Measurements from ENCODE around the gene KMT2E.

Gene KMT2E

GRCh38 chr7:105131890-105132289, 117.9 kb downstream of the KMT2E start:
- no peak for DNase-seq (ENCODE audit: low spot score)

- no peak for DNase-seq (ENCODE audit: low spot score)
Observed at GRCh38 chr7:105132335-105132734, 118.3 kb downstream of the KMT2E start.

GRCh38 chr7:105132835-105133234, 118.8 kb downstream of the KMT2E start:
- DNase-seq (ENCODE audit: low spot score): no peak

GRCh38 chr7:105133358-105133757, 119.4 kb downstream of the KMT2E start:
- no peak for DNase-seq (ENCODE audit: low spot score)

GRCh38 chr7:105133986-105134655, 120.1 kb downstream of the KMT2E start:
- no peak for DNase-seq (ENCODE audit: low spot score)

GRCh38 chr7:105136221-105136620, 122.2 kb downstream of the KMT2E start:
- DNase-seq (ENCODE audit: low spot score): no peak

- DNase-seq (ENCODE audit: low spot score): no peak
Observed at GRCh38 chr7:105137898-105138297, 123.9 kb downstream of the KMT2E start.

- DNase-seq (ENCODE audit: low spot score): no peak
Observed at GRCh38 chr7:105139381-105139780, 125.4 kb downstream of the KMT2E start.

GRCh38 chr7:105141068-105141467, 127.1 kb downstream of the KMT2E start:
- no peak for DNase-seq (ENCODE audit: low spot score)

GRCh38 chr7:105149827-105150226, 135.8 kb downstream of the KMT2E start:
- no peak for DNase-seq (ENCODE audit: low spot score)

- no peak for DNase-seq (ENCODE audit: low spot score)
Observed at GRCh38 chr7:105151152-105151551, 137.1 kb downstream of the KMT2E start.

GRCh38 chr7:105153531-105153930, 139.5 kb downstream of the KMT2E start:
- no peak for DNase-seq (ENCODE audit: low spot score)

GRCh38 chr7:105154084-105154483, 140.1 kb downstream of the KMT2E start:
- no peak for DNase-seq (ENCODE audit: low spot score)

- DNase-seq (ENCODE audit: low spot score): no peak
Observed at GRCh38 chr7:105156731-105157130, 142.7 kb downstream of the KMT2E start.

GRCh38 chr7:105157278-105157677, 143.3 kb downstream of the KMT2E start:
- DNase-seq (ENCODE audit: low spot score): no peak

GRCh38 chr7:105161366-105161765, 147.4 kb downstream of the KMT2E start:
- DNase-seq (ENCODE audit: low spot score): no peak

All from CD4-positive, alpha-beta T cell treated with Interleukin-15 for 4 hours (primary cell).